Esophagus squamous epithelium (tissue), 4 donors: ENCODE measurements around the gene AP3B2.

Experiments used
- CTCF ChIP-seq, 6 experiments: fragments of 450-650 bp in 4 of 6; fragments of 200-600 bp in 2 of 6; sonication (generic) in 2 of 6; IDR thresholded peaks; one replicate each; pipeline ENCODE4 v1.5.1; 2016 to 2019; ENCODE audit warnings: antibody characterized with exemption in 6 of 6, mild to moderate bottlenecking in 4 of 6, moderate library complexity in 4 of 6
- POLR2A ChIP-seq, 4 donors: fragments of 450-650 bp; IDR thresholded peaks; one replicate each; pipeline ENCODE4 v1.6.1; 2017; ENCODE audit warnings: antibody characterized with exemption in 4 of 4, mild to moderate bottlenecking in 4 of 4, moderate library complexity in 3 of 4

- no peak for TF ChIP-seq CTCF (IDR thresholded peaks at IDR 0.05)
- TF ChIP-seq POLR2A (IDR thresholded peaks at IDR 0.05): no peak
These were observed 39.0 kb downstream of the AP3B2 start for GRCh38 chr15:82670699-82671098.
